Measurements from ENCODE around the gene MRPS7.

- no peak for TF ChIP-seq CTCF (tag by site-specific recombination; IDR thresholded peaks at IDR 0.05)
- no peak for TF ChIP-seq ZBTB1 (tag by site-specific recombination; IDR thresholded peaks at IDR 0.05)
- TF ChIP-seq ZNF121 (tag by site-specific recombination; IDR thresholded peaks at IDR 0.05), result no peak
- TF ChIP-seq TRIM28 (IDR thresholded peaks at IDR 0.05; ENCODE audit: borderline replicate concordance, low read length), result no peak
- no peak for TF ChIP-seq ZNF394 (tag by site-specific recombination; IDR thresholded peaks at IDR 0.05; ENCODE audit: borderline replicate concordance)
- no peak for TF ChIP-seq ZBTB7A (tag by site-specific recombination; IDR thresholded peaks at IDR 0.05; ENCODE audit: low read depth)
- TF ChIP-seq GLI4 (tag by site-specific recombination; IDR thresholded peaks at IDR 0.05), result no peak
- TF ChIP-seq ZNF274 (IDR thresholded peaks at IDR 0.05; ENCODE audit: low read length), result no peak
- no peak for TF ChIP-seq ZNF274 (tag by site-specific recombination; IDR thresholded peaks at IDR 0.05; ENCODE audit: borderline replicate concordance)
- no peak for TF ChIP-seq PBX3 (CRISPR knock-in tag; IDR thresholded peaks at IDR 0.05)
- TF ChIP-seq ZNF140 (tag by site-specific recombination; IDR thresholded peaks at IDR 0.05), result no peak
- no peak for TF ChIP-seq ZNF76 (tag by site-specific recombination; IDR thresholded peaks at IDR 0.05; ENCODE audit: borderline replicate concordance, low read depth)
- no peak for TF ChIP-seq ZNF560 (tag by site-specific recombination; IDR thresholded peaks at IDR 0.05; ENCODE audit: borderline replicate concordance)
- no peak for TF ChIP-seq ATF2 (tag by site-specific recombination; IDR thresholded peaks at IDR 0.05; ENCODE audit: low read depth)
Observed at GRCh38 chr17:75301502-75302206, 40.0 kb downstream of the MRPS7 start.

Data from HEK293 (cell line).